Mucosa of descending colon (tissue), 3 donors: ENCODE results near the gene MRPL41. TPM values are rescaled to one million over a fixed set of nuclear protein-coding genes. Genes with fewer than 3 reads are reported as not detected.
"Not testable (repeated sequence)": the region's sequence is repeated elsewhere in the genome, so short reads cannot be mapped to it uniquely, and the experiment has no call there.

Experiments used
- ATAC-seq: fragments of 200-7000 bp; cut with Tn5 transposase; one replicate; pipeline ENCODE4 v1.9.1; 2020; ENCODE audit warnings: mild to moderate bottlenecking, moderate library complexity
- DNase-seq, 3 donors: peaks; one replicate each; pipeline ENCODE4 v3.0.0-alpha.2; 2020
- H3K36me3 ChIP-seq: fragments of 200-600 bp; one replicate; pipeline ENCODE4 v1.8.0; 2021; ENCODE audit warnings: low read depth, mild to moderate bottlenecking
- H3K4me1 ChIP-seq: fragments of 200-600 bp; one replicate; pipeline ENCODE4 v1.8.0; 2021; ENCODE audit warnings: low read depth, mild to moderate bottlenecking
- H3K4me3 ChIP-seq: fragments of 200-600 bp; one replicate; pipeline ENCODE4 v1.8.0; 2021; ENCODE audit warnings: mild to moderate bottlenecking
- H3K9me3 ChIP-seq: fragments of 200-600 bp; one replicate; pipeline ENCODE4 v1.8.0; 2021; ENCODE audit warnings: mild to moderate bottlenecking
- intact Hi-C, 2 donors: fragments of 100-400 bp; cut with DNase I in 1 of 2; cut with micrococcal nuclease in 1 of 2; formaldehyde crosslinking; loops; one replicate each; pipeline versions ENCODE4 v1.11.0 to v1.11.1; 2022; cut with DNase I, micrococcal nuclease
- total RNA-seq, 3 donors: library from RNA; stranded (reverse); fragmentation: NEBNext Ultra II Directional in 2 of 3; extraction: Animal tissue kit (Norgen Biotek cat#: 25700) in 2 of 3; gene quantifications; one replicate each; pipeline versions ENCODE4 v1.2.1 to v1.2.4, GENCODE V29; 2021 to 2023
- TF ChIP-seq, protein P1 (sequence below): fragments of 200-600 bp; IDR thresholded peaks from one replicate; pipeline ENCODE4 v1.8.0; 2022; ENCODE audit warnings: antibody characterized with exemption, mild to moderate bottlenecking
- donor health status: DM: no; HTN: no; CAD: no; lungs with moderate emphysema.
- donor health status: DM: no; HTN: no; CAD: no.
- donor health status: DM: no; HTN: yes; CAD: no.

The MRPL41 gene
- total RNA-seq, 3 donors from 2014 or later = 67.1 to 93.8 (median 93.5) TPM

- Histone ChIP-seq H3K4me3 (no peak overlapping the region), H3K9me3 (peaks cover 3% of the 10 kb centered on the region), H3K36me3 (no peaks in the 10 kb centered on the region), H3K4me1 (peaks cover 13% of the 10 kb centered on the region)
- intact Hi-C loops = no loop called here
- DNase-seq (no peak), ATAC-seq (no peak)
- TF ChIP-seq, protein P1, sequence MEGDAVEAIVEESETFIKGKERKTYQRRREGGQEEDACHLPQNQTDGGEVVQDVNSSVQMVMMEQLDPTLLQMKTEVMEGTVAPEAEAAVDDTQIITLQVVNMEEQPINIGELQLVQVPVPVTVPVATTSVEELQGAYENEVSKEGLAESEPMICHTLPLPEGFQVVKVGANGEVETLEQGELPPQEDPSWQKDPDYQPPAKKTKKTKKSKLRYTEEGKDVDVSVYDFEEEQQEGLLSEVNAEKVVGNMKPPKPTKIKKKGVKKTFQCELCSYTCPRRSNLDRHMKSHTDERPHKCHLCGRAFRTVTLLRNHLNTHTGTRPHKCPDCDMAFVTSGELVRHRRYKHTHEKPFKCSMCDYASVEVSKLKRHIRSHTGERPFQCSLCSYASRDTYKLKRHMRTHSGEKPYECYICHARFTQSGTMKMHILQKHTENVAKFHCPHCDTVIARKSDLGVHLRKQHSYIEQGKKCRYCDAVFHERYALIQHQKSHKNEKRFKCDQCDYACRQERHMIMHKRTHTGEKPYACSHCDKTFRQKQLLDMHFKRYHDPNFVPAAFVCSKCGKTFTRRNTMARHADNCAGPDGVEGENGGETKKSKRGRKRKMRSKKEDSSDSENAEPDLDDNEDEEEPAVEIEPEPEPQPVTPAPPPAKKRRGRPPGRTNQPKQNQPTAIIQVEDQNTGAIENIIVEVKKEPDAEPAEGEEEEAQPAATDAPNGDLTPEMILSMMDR = no peak
Measured at GRCh38 chr9:137547687-137548543, 3.8 kb upstream of the MRPL41 start.

DNA sequence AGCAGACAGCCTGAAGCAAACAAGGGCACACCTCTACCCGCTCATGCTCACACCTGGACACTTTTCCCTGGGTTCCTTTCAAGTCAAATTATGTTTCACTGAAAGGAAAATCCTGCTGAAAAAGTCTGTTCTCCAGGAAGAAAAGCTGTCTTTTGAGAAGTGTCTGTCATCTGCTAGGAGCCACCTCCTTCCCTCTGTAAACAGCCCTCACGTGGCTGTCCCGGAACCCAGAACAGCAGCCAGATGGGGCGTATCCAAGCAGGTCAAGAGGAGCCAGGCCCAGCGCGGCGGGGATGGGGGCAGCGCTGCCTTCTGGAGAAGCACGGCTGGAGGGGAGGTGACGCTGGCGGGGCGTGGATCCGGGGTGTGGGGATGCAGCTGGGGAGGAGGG lies 1.5 kb upstream of the MRPL41 start, which contains the start of gene PNPLA7:
PNPLA7 (minus strand) TSS at position 172 of the 391 bp plus-strand sequence. CDS start 205 bp downstream, outside the sequence.
- Histone ChIP-seq H3K9me3 (peaks cover 3% of the 10 kb centered on the region), H3K4me1 (peaks cover 13% of the 10 kb centered on the region), H3K36me3 (no peaks in the 10 kb centered on the region), H3K4me3 (peak within 1 kb of the TSS; percentile 38)
- DNase-seq (peak; percentile 92 to 94 (median 93)), ATAC-seq (peak; percentile 83)
- TF ChIP-seq, protein P1 = no peak
- intact Hi-C loops = no loop called here

DNA sequence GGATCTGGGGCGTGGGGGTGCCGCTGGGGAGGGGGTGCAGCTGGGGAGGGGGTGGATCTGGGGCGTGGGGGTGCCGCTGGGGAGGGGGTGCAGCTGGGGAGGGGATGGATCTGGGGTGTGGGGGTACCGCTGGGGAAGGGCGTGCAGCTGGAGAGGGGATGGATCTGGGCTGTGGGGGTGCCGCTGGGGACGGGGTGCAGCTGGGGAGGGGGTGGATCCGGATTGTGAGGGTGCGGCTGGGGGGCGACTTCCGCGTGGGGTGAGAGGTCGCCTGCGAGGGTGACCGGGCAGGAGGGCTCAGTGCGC lies 768 bp upstream of the MRPL41 start:
- H3K4me1 ChIP-seq = peaks cover 13% of the 10 kb centered on the region
- H3K9me3 ChIP-seq, H3K36me3 ChIP-seq, intact Hi-C loops: not testable (repeated sequence)
- ATAC-seq (peak; percentile 3), DNase-seq (peak in 1 of 3 donors; percentile 78)
- H3K4me3 ChIP-seq = peak overlapping the region; percentile 38

- Histone ChIP-seq H3K36me3 (no peaks in the 10 kb centered on the region), H3K4me1 (peaks cover 17% of the 10 kb centered on the region), H3K4me3 (peak overlapping the region; percentile 61), H3K9me3 (no peaks in the 10 kb centered on the region)
- intact Hi-C loops = no loop called here
- peak; percentile 39 for ATAC-seq
- peak in 1 of 3 donors; percentile 51 for DNase-seq
- TF ChIP-seq, protein P1 = no peak
Measured at GRCh38 chr9:137552022-137552768, 516 bp downstream of the MRPL41 start.

DNA sequence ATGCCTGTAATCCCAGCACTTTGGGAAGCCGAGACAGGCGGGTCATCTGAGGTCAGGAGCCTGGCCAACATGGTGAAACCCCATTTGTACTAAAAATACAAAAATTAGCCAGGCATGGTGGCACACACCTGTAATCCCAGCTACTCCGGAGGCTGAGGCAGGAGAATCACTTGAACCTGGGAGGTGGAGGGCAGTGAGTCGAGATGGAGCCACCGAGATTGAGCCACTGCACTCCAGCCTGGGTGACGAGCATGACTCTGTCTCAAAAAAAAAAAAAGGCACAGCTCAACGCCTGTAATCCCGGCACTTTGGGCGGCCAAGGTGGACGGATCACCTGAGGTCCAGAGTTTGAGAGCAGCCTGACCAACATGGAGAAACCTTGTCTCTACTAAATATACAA lies 2.0 kb downstream of the MRPL41 start:
- H3K36me3 ChIP-seq, H3K9me3 ChIP-seq, DNase-seq, H3K4me3 ChIP-seq, intact Hi-C loops, ATAC-seq: not testable (repeated sequence)
- peaks cover 17% of the 10 kb centered on the region for H3K4me1 ChIP-seq

DNA sequence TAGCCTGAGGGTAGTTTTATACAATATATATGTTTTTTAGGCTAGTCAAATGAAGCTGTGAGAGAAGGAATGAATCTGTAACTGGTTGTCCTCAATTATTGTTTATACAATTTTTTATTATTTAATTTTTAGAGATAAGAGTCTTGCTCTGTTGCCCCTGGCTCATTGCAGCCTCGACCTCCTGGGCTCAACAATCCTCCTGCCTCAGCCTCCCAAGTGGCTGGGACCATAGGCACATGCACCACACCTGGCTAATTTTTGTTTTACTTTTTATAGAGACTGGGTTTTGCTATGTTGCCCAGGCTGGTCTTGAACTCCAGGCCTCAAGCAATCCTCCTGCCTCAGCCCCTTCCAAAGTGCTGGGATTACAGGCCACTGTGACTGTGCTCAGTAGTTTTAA lies 2.7 kb downstream of the MRPL41 start:
- H3K36me3 ChIP-seq = no peaks in the 10 kb centered on the region
- TF ChIP-seq, protein P1 = no peak

More for the DNA sequence above, 2.7 kb downstream of the MRPL41 start:
- DNase-seq = no peak
- no peak for ATAC-seq
- intact Hi-C loops = no loop called here
- Histone ChIP-seq H3K4me1 (peaks cover 14% of the 10 kb centered on the region), H3K4me3 (no peak overlapping the region), H3K9me3 (no peaks in the 10 kb centered on the region)
